HG02571 (cell line): ENCODE results near the gene CARMIL1.
"Not testable (repeated sequence)": the region's sequence is repeated elsewhere in the genome, so short reads cannot be mapped to it uniquely, and the experiment has no call there.

Source experiments
- ATAC-seq: cut with Tn5 transposase; IDR thresholded peaks from one replicate; pipeline ENCODE4 v1.9.1; 2021; ENCODE audit warnings: mild to moderate bottlenecking, moderate library complexity; ENCODE audit not compliant: unreplicated experiment

The CARMIL1 gene

GRCh38 chr6:25275436-25275835, 3.7 kb upstream of the CARMIL1 start:
- no peak for ATAC-seq

DNA sequence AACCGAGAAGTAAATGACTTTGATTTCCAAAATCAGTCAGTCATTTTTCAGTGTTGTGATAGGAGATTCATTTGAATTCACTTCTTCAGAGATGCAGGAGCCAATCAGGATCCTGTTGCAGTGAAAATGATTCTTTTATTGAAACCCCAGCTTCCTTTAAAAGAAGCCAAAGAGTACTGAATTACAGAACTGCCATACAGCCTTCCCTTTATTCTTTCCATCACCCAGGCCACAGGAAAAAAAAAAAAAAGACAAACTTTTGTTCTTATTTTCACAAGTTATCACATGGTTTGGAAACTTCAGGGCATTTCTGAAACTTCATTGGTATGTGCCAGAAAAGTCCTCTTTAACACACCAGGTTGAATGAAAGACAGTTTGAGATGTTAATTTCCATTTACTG, 1.8 kb upstream of the CARMIL1 start:
- ATAC-seq = no peak

GRCh38 chr6:25277857-25278256, 1.3 kb upstream of the CARMIL1 start:
- no peak for ATAC-seq

DNA sequence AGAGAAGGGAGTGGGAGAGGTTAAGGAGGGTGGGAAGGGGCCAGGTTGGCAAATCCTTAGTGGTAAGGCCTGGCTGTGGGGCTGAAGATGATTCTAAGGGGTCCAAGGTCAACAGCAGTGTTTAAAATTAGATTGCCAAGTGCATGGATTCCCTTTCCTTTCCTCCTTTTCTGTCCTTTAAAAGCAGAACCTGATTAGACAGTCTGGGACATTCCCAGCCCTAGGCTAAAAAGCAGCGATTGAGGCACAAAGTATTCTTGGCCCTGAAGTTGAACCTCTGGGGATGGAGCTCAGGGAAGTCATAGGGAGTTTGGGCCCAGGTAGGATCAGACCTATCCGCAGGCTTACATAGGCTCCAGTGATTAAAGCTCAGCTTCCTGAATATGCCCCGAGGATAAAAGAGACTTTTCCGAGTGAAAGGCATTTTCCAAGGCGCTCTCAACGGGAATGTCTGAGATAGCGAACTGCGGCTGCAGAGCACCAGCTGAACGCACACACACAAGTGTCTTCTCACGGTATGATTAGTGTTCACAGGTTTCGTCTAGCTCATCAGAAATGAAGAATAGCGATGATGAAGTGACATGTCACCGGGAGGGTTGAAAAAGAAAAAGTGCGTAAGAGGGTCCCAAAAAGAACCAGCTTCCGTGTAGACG, 787 bp upstream of the CARMIL1 start:
- ATAC-seq = peak; percentile 13

DNA sequence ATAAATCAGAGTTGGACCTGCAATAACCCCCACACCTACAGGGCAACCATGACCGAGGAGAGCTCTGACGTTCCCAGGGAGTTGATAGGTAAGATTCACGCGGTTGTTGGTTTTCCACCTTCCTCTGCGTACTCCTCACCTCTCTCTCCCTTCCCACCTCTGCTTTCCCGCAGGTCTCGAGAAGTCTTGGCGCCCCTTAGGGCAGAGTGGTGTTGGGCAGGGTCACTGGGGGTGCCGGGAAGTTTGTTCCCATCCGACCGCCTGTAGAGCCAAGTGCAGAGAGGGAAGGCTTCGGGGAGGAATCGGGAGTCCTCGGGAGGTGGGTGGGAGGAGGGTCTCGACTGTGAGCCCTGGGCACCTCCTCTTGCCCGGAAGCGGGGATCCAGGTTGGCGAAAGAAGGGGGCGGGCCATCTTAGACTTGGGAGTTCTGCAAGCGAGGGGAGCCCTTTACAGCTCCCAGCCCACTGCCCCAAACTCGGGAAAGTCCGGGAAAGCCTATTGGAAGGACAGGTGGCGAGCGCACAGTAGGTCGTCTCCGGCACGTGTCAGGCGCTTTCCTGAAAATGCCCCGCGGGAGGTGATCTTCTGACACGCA, 672 bp downstream of the CARMIL1 start:
- no peak for ATAC-seq

- no peak for ATAC-seq
Measured at GRCh38 chr6:25280344-25281074, 1.3 kb downstream of the CARMIL1 start.

DNA sequence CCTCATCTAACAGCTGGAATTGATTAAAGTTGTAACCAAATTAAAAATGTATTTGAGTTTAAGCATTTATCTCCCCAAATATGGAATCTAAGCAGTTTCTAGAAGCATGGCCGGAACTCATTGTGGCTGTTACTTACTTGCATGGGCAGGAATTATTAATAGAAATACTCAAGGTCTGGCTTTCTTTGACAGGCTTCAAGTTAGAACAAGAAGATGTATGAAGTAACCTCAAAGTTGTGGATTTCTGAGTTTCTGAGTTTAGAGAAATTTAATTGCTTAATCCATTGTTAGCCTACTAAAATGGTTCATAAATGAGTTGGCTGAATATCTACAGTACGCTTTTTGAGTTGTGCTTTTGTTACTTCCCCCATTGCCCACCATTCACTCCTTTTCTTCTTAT, 7.7 kb downstream of the CARMIL1 start:
- no peak for ATAC-seq

GRCh38 chr6:25287941-25288340, 8.8 kb downstream of the CARMIL1 start:
- no peak for ATAC-seq

DNA sequence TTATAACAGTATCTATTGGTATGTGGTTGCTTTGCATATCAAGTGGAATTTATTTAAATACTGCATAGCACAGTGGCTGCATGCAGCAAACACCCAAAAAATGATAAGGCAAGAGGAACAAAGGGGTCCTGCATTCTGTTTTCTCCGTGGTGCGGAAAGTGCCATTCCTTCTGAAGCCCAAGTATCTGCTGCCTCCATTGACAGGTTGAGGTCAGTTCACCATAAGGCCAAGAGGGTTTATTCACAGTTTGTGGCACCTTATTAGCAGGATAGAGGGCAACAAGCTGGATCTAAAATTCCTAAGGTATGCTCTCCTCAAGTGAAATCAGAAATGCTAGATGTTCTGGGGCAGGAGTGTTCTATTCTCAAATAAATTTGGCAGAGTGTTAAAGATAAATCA, 9.3 kb downstream of the CARMIL1 start:
- no peak for ATAC-seq

- no peak for ATAC-seq
Measured at GRCh38 chr6:25290306-25291060, 11.3 kb downstream of the CARMIL1 start.

DNA sequence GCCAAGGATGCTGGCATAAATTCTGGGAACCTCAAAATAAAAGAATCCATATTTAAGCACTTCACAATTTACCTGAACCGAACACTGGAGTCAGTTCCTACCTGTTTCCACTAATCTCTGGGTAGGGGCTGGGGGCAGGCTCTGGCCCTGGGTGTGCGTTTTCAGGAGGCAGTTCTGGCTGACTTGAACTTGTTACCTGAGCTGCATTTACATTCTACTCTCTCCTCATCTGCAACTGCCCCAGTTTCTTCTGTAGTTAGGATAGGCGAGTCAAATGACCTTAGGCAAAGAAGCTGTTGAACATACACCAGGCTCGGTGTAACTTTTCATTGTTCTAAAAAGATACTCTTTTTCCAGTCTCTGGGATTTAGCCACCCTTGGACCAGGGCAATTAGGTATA, 13.2 kb downstream of the CARMIL1 start:
- no peak for ATAC-seq

- no peak for ATAC-seq
Measured at GRCh38 chr6:25295651-25296050, 16.5 kb downstream of the CARMIL1 start.

- ATAC-seq = no peak
Measured at GRCh38 chr6:25296217-25296905, 17.2 kb downstream of the CARMIL1 start.

GRCh38 chr6:25297039-25297441, 17.9 kb downstream of the CARMIL1 start:
- no peak for ATAC-seq

- ATAC-seq = no peak
Measured at GRCh38 chr6:25297823-25298522, 18.8 kb downstream of the CARMIL1 start.

DNA sequence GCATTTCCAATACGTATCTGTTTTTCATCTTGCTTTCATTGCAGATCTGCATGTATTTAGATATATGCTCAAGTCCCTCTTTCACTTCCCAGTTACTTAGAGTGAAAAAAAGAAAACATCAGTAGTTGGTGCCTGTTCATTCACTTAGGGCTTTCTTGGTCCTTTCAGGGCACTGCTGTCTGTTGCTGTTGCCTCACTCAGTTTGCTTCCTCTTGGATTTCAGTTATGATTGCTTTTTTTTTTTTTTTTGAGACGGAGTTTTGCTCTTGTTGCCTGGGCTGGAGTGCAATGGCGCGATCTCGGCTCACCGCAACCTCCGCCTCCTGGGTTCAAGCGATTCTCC, 19.3 kb downstream of the CARMIL1 start:
- ATAC-seq = not testable (repeated sequence)

- ATAC-seq = no peak
Measured at GRCh38 chr6:25301362-25301761, 22.2 kb downstream of the CARMIL1 start.

- ATAC-seq = no peak
Measured at GRCh38 chr6:25302151-25302550, 23.0 kb downstream of the CARMIL1 start.

DNA sequence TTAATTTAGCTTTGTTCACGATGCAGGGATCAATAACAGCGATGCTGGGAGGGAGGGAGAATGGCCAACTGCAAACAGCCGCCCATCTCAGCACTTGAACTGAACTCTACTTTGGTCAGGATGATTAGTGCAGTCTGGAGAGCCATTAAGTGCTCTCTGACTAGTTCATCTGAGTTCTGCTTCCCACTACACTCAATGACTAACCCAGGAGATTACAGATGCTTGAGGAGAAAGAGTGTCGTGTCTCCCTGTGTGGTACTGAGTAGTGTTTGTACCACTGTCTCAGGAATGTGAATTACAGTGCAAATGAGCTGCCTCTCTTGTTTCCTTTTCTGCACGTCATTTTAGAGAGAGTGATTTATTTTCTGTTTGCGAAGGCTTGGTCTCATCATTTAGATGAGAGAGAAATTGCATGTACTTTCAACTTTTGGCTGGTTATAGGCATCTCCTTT, 23.5 kb downstream of the CARMIL1 start:
- ATAC-seq = no peak

DNA sequence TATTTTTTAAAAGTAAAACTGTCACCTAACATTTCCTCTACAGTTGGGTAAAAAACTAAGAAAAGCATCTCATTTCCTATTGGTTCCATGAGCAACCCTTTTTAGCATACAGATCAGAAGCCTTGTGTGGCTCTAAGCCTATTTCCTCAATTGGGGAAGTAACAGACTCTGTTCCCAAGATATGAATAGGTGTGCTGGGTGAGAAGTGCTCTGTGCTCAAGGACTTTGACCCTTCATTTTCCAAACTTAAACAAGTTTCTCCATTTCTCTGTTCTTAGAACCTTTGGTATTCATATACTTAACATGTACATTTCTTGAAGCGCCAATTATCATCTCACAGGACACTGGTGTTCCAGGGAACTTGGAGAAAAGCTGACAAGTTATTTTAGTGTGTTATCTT, 24.1 kb downstream of the CARMIL1 start:
- ATAC-seq = no peak
